Astrocyte of the cerebellum (primary cell): ENCODE measurements around the gene GSE1.

Source experiments
- DNase-seq: peaks from one replicate; pipeline ENCODE4 v3.0.0-alpha.2; 2011; ENCODE audit warnings: low read depth
- H3K4me3 ChIP-seq: 2 replicates; pipeline ENCODE4 v1.5.1; 2011; ENCODE audit warnings: mild to moderate bottlenecking, low read depth, low read length, moderate library complexity
- CTCF ChIP-seq: IDR thresholded peaks from 2 replicates; pipeline ENCODE4 v1.5.1; 2012; ENCODE audit warnings: low read length, low read depth, moderate library complexity, mild to moderate bottlenecking; ENCODE audit errors: missing control alignments
- in situ Hi-C: cut with HindIII; loops from 2 replicates; pipeline ENCODE4 v1.10.0; 2017; ENCODE audit warnings: low sequenced_read_pairs

GSE1 gene

GRCh38 chr16:85637061-85637807, 24.1 kb downstream of the GSE1 start:
- no peak for DNase-seq
- TF ChIP-seq CTCF, result no peak
- in situ Hi-C loops, result no loop called here
- H3K4me3 ChIP-seq, result no peak overlapping the region

GRCh38 chr16:85637808-85638647, 24.9 kb downstream of the GSE1 start:
- H3K4me3 ChIP-seq, result no peak overlapping the region
- DNase-seq, result no peak
- in situ Hi-C loops, result no loop called here
- TF ChIP-seq CTCF, result no peak

GRCh38 chr16:85638695-85639409, 25.7 kb downstream of the GSE1 start:
- H3K4me3 ChIP-seq, result no peak overlapping the region
- in situ Hi-C loops, result no loop called here
- no peak for TF ChIP-seq CTCF
- DNase-seq, result no peak

GRCh38 chr16:85639529-85640253, 26.6 kb downstream of the GSE1 start:
- no peak for DNase-seq
- no peak overlapping the region for H3K4me3 ChIP-seq
- in situ Hi-C loops, result no loop called here
- no peak for TF ChIP-seq CTCF

- no peak overlapping the region for H3K4me3 ChIP-seq
- in situ Hi-C loops, result no loop called here
- no peak for DNase-seq
- no peak for TF ChIP-seq CTCF
Observed at GRCh38 chr16:85640254-85640558, 27.1 kb downstream of the GSE1 start.

- TF ChIP-seq CTCF, result no peak
- in situ Hi-C loops, result no loop called here
- DNase-seq, result no peak
- no peak overlapping the region for H3K4me3 ChIP-seq
Observed at GRCh38 chr16:85640585-85640984, 27.5 kb downstream of the GSE1 start.
